Measurements from ENCODE around the gene TTLL13. TPM values are rescaled to one million over a fixed set of nuclear protein-coding genes. Genes with fewer than 3 reads are reported as not detected.

TTLL13 gene
- total RNA-seq, 4 donors from 2014 or later: 0.32 to 0.42 TPM; not detected in 2

DNA sequence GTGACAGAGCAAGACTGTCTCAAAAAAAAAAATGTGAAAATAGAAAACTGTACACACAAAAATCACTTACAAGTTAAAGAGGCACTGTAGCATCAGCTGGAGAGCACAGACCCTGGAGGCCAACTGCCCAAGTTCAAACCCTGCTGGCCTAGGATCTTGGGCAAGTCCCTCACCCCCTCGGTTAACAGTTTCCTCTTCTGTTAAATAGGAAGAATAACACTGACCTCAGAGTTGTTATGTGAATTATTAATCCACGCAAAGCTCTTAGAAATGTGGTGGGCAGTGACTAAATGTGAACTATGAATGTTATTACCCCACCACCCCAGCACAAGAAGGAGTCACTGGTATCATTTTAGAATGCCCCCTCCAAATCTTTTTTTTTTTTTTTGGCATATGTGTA, 26.8 kb upstream of the TTLL13 start:
- intact Hi-C loops (cut with DNase I): no loop called here
- no peak overlapping the region for H3K27ac ChIP-seq (replicated peaks in 1 of 4)
- WGBS: 68% methylated on average over 2 of the region's 2 CpGs
- TF ChIP-seq POLR2A (IDR thresholded peaks at IDR 0.05; ENCODE audit: low read depth) (no peak), EP300 (IDR thresholded peaks at IDR 0.05) (no peak), POLR2AphosphoS5 (IDR thresholded peaks at IDR 0.05) (no peak)
- TF ChIP-seq, protein P1, sequence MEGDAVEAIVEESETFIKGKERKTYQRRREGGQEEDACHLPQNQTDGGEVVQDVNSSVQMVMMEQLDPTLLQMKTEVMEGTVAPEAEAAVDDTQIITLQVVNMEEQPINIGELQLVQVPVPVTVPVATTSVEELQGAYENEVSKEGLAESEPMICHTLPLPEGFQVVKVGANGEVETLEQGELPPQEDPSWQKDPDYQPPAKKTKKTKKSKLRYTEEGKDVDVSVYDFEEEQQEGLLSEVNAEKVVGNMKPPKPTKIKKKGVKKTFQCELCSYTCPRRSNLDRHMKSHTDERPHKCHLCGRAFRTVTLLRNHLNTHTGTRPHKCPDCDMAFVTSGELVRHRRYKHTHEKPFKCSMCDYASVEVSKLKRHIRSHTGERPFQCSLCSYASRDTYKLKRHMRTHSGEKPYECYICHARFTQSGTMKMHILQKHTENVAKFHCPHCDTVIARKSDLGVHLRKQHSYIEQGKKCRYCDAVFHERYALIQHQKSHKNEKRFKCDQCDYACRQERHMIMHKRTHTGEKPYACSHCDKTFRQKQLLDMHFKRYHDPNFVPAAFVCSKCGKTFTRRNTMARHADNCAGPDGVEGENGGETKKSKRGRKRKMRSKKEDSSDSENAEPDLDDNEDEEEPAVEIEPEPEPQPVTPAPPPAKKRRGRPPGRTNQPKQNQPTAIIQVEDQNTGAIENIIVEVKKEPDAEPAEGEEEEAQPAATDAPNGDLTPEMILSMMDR (IDR thresholded peaks at IDR 0.05): no peak
- H3K36me3 ChIP-seq: peaks cover 40 to 82% (median 68%) of the 10 kb centered on the region in 4 donors
- no peak overlapping the region for H3K4me3 ChIP-seq
- H3K9me3 ChIP-seq: no peaks in the 10 kb centered on the region
- peaks cover 12 to 45% (median 29%) of the 10 kb centered on the region in 4 donors for H3K4me1 ChIP-seq
- no peaks in the 10 kb centered on the region for H3K27me3 ChIP-seq
- no peak for DNase-seq (ENCODE audit: extremely low spot score)

DNA sequence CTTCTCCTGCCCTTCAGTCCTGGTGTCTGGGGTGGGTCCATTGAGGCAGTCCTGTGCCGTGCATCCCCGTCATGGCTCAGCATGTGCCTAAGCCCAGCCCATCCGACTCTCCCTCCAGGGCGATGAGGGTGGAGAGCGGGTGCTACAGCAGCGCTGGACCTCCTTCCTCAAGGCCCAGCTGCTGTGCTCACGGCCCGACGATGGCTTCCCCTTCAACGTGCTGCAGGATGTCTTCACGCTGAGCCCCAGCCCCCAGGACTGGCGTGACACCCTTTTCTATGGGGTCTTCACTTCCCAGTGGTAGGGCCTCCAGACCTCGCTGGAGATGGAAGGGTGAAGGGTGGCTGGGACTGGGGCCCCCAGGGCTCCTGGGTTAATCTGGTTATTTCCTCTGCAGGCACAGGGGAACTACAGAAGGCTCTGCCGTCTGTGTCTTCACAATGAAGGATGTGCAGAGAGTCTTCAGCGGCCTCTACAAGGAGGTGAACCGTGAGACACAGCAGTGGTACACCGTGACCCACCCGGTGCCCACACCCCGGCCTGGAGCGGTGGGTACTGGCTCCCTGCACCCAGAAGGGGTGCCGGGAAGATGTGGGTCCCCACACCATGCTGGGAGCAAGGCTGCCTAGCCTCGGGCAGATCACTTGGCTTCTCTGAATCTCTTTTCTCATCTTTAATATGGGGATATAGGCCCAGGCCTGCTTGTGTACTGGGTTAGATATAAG, 25.8 kb upstream of the TTLL13 start:
- Histone ChIP-seq H3K36me3 (peaks cover 44 to 82% (median 69%) of the 10 kb centered on the region in 4 donors), H3K4me3 (no peak overlapping the region), H3K9me3 (no peaks in the 10 kb centered on the region), H3K27me3 (no peaks in the 10 kb centered on the region), H3K27ac (replicated peaks in 1 of 4) (no peak overlapping the region), H3K4me1 (peaks cover 12 to 51% (median 34%) of the 10 kb centered on the region in 4 donors)
- TF ChIP-seq POLR2A (IDR thresholded peaks at IDR 0.05; ENCODE audit: low read depth) (no peak), POLR2AphosphoS5 (IDR thresholded peaks at IDR 0.05) (no peak), EP300 (IDR thresholded peaks at IDR 0.05) (no peak)
- TF ChIP-seq, protein P1 (IDR thresholded peaks at IDR 0.05): no peak
- no peak for DNase-seq (ENCODE audit: extremely low spot score)
- WGBS: 90% methylated on average over 14 of the region's 22 CpGs
- intact Hi-C loops (cut with DNase I): no loop called here

DNA sequence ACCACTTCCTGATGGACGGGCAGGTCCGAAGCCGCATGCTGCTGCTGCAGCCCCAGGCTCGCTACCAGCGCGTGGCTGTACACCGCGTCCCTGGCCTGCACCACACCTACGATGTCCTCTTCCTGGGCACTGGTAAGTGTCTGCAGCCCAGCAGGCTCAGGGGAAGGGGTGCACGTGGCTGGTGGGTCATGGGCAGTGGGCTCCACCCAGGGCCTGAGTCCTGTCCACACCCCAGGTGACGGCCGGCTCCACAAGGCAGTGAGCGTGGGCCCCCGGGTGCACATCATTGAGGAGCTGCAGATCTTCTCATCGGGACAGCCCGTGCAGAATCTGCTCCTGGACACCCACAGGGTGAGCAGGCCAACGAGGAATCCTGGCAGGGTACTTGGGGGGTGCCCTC, 24.3 kb upstream of the TTLL13 start:
- no peaks in the 10 kb centered on the region for H3K9me3 ChIP-seq
- intact Hi-C loops (cut with DNase I): no loop called here

DNA sequence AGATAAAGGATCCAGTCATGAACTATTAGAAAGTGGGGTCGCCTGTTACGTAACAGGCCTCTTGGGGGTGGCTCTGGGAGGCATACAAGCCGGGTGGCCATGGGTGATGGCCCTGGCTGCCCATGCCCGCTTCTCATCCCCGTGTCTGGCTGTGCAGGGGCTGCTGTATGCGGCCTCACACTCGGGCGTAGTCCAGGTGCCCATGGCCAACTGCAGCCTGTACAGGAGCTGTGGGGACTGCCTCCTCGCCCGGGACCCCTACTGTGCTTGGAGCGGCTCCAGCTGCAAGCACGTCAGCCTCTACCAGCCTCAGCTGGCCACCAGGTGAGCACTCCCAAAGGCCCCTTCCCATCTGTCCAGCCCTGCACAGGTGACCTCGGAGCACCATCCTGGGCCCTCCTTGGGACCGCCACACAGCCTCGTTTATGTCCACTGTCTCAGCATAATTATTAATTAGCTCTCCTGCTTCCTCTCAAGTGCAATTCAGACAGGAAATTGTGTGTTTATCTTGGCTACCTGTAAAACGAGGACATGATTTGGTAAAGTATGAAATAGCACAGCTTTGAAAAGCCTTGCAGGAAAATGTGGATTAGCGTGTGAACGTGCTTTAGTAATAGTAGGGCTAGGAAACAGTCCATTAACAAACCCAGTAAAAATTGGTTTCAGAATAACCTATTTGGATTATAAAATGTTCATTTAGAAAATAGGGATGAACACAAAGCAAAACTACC, 23.7 kb upstream of the TTLL13 start:
- no peak for TF ChIP-seq POLR2AphosphoS5 (IDR thresholded peaks at IDR 0.05)
- TF ChIP-seq, protein P1 (IDR thresholded peaks at IDR 0.05): no peak
- no peak for TF ChIP-seq EP300 (IDR thresholded peaks at IDR 0.05)
- no peak for TF ChIP-seq POLR2A (IDR thresholded peaks at IDR 0.05; ENCODE audit: low read depth)
- DNase-seq (ENCODE audit: extremely low spot score): no peak
- H3K4me1 ChIP-seq: peaks cover 22 to 54% (median 38%) of the 10 kb centered on the region in 4 donors
- H3K9me3 ChIP-seq: no peaks in the 10 kb centered on the region
- peaks cover 47 to 97% (median 89%) of the 10 kb centered on the region in 4 donors for H3K36me3 ChIP-seq
- intact Hi-C loops (cut with DNase I): no loop called here
- H3K4me3 ChIP-seq: no peak overlapping the region
- H3K27me3 ChIP-seq: no peaks in the 10 kb centered on the region
- H3K27ac ChIP-seq (replicated peaks in 1 of 4): no peak overlapping the region
- WGBS: 86% methylated on average over 16 of the region's 18 CpGs

More for the DNA sequence above, 24.3 kb upstream of the TTLL13 start:
- H3K27me3 ChIP-seq: no peaks in the 10 kb centered on the region
- H3K4me1 ChIP-seq: peaks cover 16 to 52% (median 36%) of the 10 kb centered on the region in 4 donors
- H3K36me3 ChIP-seq: peaks cover 47 to 93% (median 83%) of the 10 kb centered on the region in 4 donors
- WGBS: 91% methylated on average over 16 of the region's 17 CpGs
- no peak overlapping the region for H3K27ac ChIP-seq (replicated peaks in 1 of 4)
- TF ChIP-seq POLR2A (IDR thresholded peaks at IDR 0.05; ENCODE audit: low read depth) (no peak), POLR2AphosphoS5 (IDR thresholded peaks at IDR 0.05) (no peak), EP300 (IDR thresholded peaks at IDR 0.05) (no peak)
- TF ChIP-seq, protein P1 (IDR thresholded peaks at IDR 0.05): no peak
- H3K4me3 ChIP-seq: no peak overlapping the region
- no peak for DNase-seq (ENCODE audit: extremely low spot score)

All from esophagus muscularis mucosa (tissue), 4 donors.